HepG2 (cell line): ENCODE data around the gene NRSN2. TPM values are rescaled to one million over a fixed set of nuclear protein-coding genes. Genes with fewer than 3 reads are reported as not detected.

Experiments
- BHLHE40 ChIP-seq: IDR thresholded peaks from 2 replicates; pipeline ENCODE4 v1.6.1; 2011; ENCODE audit warnings: low read length, improper control_type of control experiment
- CBX1 ChIP-seq: IDR thresholded peaks from one replicate; pipeline ENCODE4 v1.6.1; 2016; ENCODE audit warnings: antibody characterized with exemption, low read depth
- JARID2 ChIP-seq: sonication (generic); formaldehyde crosslinking; IDR thresholded peaks from 2 replicates; pipeline ENCODE4 v1.8.1; 2023; ENCODE audit warnings: missing genetic modification reagents, inconsistent platforms; ENCODE audit not compliant: insufficient replicate concordance
- KAT2B ChIP-seq: fragments of 150-350 bp; IDR thresholded peaks from 2 replicates; pipeline ENCODE4 v1.6.1; 2014; ENCODE audit warnings: low read depth, low read length, borderline replicate concordance
- KDM5A ChIP-seq: fragments of 200-600 bp; sonication (generic); IDR thresholded peaks from 2 replicates; pipeline ENCODE4 v1.7.0; 2018; ENCODE audit warnings: antibody characterized with exemption, mild to moderate bottlenecking, low read length, borderline replicate concordance
- KLF12 ChIP-seq: sonication (generic); formaldehyde crosslinking; IDR thresholded peaks from 2 replicates; pipeline ENCODE4 v1.4.0; 2020; ENCODE audit warnings: missing genetic modification reagents, borderline replicate concordance
- MED13 ChIP-seq: sonication (generic); formaldehyde crosslinking; IDR thresholded peaks from 2 replicates; pipeline ENCODE4 v1.5.0; 2020; ENCODE audit warnings: missing genetic modification reagents
- NFKB2 ChIP-seq: sonication (generic); formaldehyde crosslinking; IDR thresholded peaks from 2 replicates; pipeline ENCODE4 v1.4.0; 2020; ENCODE audit warnings: missing genetic modification reagents, borderline replicate concordance
- RFXAP ChIP-seq: sonication (generic); formaldehyde crosslinking; IDR thresholded peaks from 2 replicates; pipeline ENCODE4 v1.4.0; 2020; ENCODE audit warnings: missing genetic modification reagents, borderline replicate concordance
- RXRB ChIP-seq: IDR thresholded peaks from 2 replicates; pipeline ENCODE4 v1.6.1; 2016; ENCODE audit warnings: borderline replicate concordance, missing genetic modification reagents, missing compliant biosample characterization
- SIN3A ChIP-seq: IDR thresholded peaks from 2 replicates; pipeline ENCODE4 v1.6.1; 2011; ENCODE audit warnings: low read depth, mild to moderate bottlenecking, control low read depth, low read length, borderline replicate concordance
- SMAD9 ChIP-seq: sonication (generic); formaldehyde crosslinking; IDR thresholded peaks from 2 replicates; pipeline ENCODE4 v1.5.1; 2020; ENCODE audit warnings: mild to moderate bottlenecking, missing genetic modification reagents
- TAF15 ChIP-seq: fragments of 200-400 bp; formaldehyde crosslinking; IDR thresholded peaks from one replicate; pipeline ENCODE4 v1.6.1; 2018; ENCODE audit warnings: mild to moderate bottlenecking, low read depth, low read length; ENCODE audit not compliant: poor library complexity, severe bottlenecking
- ZMYM4 ChIP-seq: sonication (generic); formaldehyde crosslinking; IDR thresholded peaks from 2 replicates; pipeline ENCODE4 v1.8.1; 2023; ENCODE audit warnings: mild to moderate bottlenecking, missing genetic modification reagents
- ZNF207 ChIP-seq: fragments of 450-650 bp; IDR thresholded peaks from 2 replicates; pipeline ENCODE4 v1.6.1; 2016; ENCODE audit warnings: antibody characterized with exemption, borderline replicate concordance
- ZNF33A ChIP-seq: sonication (generic); formaldehyde crosslinking; IDR thresholded peaks from 2 replicates; pipeline ENCODE4 v1.5.1; 2020; ENCODE audit warnings: missing genetic modification reagents, mild to moderate bottlenecking, moderate library complexity, borderline replicate concordance
- polyA plus RNA-seq, 8 experiments: library from polyadenylated mRNA; depleted of rRNA in 3 of 8; stranded (reverse) in 7 of 8; unstranded in 1 of 8; fragments of >200 nt; fragmentation: Illumina TruSeq in 4 of 8; extraction: Trizol in 4 of 8; gene quantifications; 2 replicates each; pipeline versions ENCODE4 v1.2.1 to v1.2.3, GENCODE V29; 2011 to 2016; ENCODE audit warnings: low read depth in 4 of 8, missing spikeins in 1 of 8, mixed read lengths in 1 of 8; ENCODE audit not compliant: insufficient read depth in 1 of 8
- total RNA-seq, 5 experiments: library from RNA; depleted of rRNA; stranded (reverse); fragments of >200 nt; fragmentation: Illumina TruSeq; extraction: Trizol; gene quantifications; 2 replicates each; pipeline ENCODE4 v1.2.3, GENCODE V29; 2016; ENCODE audit warnings: low read depth in 1 of 5
- TF ChIP-seq, protein P1 (sequence below): sonication (generic); formaldehyde crosslinking; IDR thresholded peaks from 2 replicates; pipeline ENCODE4 v1.4.0; 2020; ENCODE audit warnings: missing genetic modification reagents; ENCODE audit errors: not compliant biosample characterization
- TF ChIP-seq, protein P2 (sequence below): sonication (generic); formaldehyde crosslinking; IDR thresholded peaks from 2 replicates; pipeline ENCODE4 v1.8.0; 2022; ENCODE audit warnings: mild to moderate bottlenecking, missing genetic modification reagents
- TF ChIP-seq, protein P3 (sequence below): sonication (generic); formaldehyde crosslinking; IDR thresholded peaks from 2 replicates; pipeline ENCODE4 v1.4.0; 2020; ENCODE audit warnings: missing genetic modification reagents
- TF ChIP-seq, protein P4 (sequence below): sonication (generic); formaldehyde crosslinking; IDR thresholded peaks from 2 replicates; pipeline ENCODE4 v1.4.0; 2020; ENCODE audit warnings: missing genetic modification reagents
- TF ChIP-seq, protein P5 (sequence below): sonication (generic); formaldehyde crosslinking; IDR thresholded peaks from 2 replicates; pipeline ENCODE4 v1.5.1; 2020; ENCODE audit warnings: mild to moderate bottlenecking, moderate library complexity, missing genetic modification reagents

Gene NRSN2
- total and polyA plus RNA-seq, 2 of the 13 experiments (the other 11 are each of a cell fraction or from before 2014, with no cell fraction given), result 32.3 to 49.4 TPM

DNA sequence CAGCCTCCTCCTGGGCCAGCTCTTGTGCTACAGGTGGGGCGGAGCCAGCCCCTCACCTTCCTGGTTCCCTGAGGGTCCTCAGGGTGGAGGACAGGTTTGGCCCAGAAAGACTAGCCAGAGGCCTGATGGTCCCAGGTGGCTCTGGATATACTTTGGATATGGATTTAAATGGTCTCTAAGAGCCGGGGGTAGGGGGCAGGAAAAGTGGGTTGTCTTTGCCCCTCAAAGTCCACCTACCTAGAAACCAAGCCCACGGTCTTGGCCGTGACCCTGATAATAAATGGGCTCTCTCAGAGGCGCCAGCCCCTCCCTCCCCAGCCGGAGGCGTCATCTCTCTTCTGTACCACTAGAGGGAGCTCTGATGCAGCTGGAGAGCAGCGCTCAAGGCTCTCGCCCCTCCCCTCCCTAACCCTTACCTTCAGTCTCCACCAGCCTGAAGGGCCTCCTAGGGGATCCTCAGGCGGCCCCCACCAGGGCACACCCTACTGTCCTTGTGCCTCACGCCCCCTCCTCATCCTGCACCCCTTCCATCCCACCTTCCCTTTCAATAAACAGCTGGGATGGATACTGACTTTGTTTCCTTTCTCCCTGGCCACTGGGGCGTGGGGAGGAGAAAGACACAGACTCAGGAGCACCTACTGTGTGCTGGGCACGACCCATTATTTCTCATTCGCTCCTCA lies 7.5 kb downstream of the NRSN2 start (continued):
- TF ChIP-seq KDM5A (no peak), JARID2 (CRISPR knock-in tag) (no peak), MED13 (CRISPR knock-in tag) (no peak), ZMYM4 (peak; percentile 62; the same call in 1 of the 2 replicates), RXRB (CRISPR knock-in tag) (peak; percentile 74), CBX1 (no peak), NFKB2 (CRISPR knock-in tag) (peak; percentile 67; the same call in 1 of the 2 replicates), KAT2B (no peak), SMAD9 (CRISPR knock-in tag) (no peak), ZNF207 (no peak), ZNF33A (CRISPR knock-in tag) (no peak), TAF15 (no peak), KLF12 (CRISPR knock-in tag) (0 out of 2 replicates have a peak, but pooled peaks have one; percentile 52), SIN3A (no peak), BHLHE40 (peak; percentile 17; the same call in 1 of the 2 replicates), RFXAP (no peak; the same call in 1 of the 2 replicates)
- TF ChIP-seq, protein P1, sequence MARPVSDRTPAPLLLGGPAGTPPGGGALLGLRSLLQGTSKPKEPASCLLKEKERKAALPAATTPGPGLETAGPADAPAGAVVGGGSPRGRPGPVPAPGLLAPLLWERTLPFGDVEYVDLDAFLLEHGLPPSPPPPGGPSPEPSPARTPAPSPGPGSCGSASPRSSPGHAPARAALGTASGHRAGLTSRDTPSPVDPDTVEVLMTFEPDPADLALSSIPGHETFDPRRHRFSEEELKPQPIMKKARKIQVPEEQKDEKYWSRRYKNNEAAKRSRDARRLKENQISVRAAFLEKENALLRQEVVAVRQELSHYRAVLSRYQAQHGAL (CRISPR knock-in tag), result no peak
- TF ChIP-seq, protein P2, sequence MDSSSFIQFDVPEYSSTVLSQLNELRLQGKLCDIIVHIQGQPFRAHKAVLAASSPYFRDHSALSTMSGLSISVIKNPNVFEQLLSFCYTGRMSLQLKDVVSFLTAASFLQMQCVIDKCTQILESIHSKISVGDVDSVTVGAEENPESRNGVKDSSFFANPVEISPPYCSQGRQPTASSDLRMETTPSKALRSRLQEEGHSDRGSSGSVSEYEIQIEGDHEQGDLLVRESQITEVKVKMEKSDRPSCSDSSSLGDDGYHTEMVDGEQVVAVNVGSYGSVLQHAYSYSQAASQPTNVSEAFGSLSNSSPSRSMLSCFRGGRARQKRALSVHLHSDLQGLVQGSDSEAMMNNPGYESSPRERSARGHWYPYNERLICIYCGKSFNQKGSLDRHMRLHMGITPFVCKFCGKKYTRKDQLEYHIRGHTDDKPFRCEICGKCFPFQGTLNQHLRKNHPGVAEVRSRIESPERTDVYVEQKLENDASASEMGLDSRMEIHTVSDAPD (CRISPR knock-in tag), result no peak
- TF ChIP-seq, protein P3, sequence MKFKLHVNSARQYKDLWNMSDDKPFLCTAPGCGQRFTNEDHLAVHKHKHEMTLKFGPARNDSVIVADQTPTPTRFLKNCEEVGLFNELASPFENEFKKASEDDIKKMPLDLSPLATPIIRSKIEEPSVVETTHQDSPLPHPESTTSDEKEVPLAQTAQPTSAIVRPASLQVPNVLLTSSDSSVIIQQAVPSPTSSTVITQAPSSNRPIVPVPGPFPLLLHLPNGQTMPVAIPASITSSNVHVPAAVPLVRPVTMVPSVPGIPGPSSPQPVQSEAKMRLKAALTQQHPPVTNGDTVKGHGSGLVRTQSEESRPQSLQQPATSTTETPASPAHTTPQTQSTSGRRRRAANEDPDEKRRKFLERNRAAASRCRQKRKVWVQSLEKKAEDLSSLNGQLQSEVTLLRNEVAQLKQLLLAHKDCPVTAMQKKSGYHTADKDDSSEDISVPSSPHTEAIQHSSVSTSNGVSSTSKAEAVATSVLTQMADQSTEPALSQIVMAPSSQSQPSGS (CRISPR knock-in tag), result peak; percentile 91
- TF ChIP-seq, protein P4, sequence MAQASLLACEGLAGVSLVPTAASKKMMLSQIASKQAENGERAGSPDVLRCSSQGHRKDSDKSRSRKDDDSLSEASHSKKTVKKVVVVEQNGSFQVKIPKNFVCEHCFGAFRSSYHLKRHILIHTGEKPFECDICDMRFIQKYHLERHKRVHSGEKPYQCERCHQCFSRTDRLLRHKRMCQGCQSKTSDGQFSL (CRISPR knock-in tag), result peak; percentile 90
- TF ChIP-seq, protein P5, sequence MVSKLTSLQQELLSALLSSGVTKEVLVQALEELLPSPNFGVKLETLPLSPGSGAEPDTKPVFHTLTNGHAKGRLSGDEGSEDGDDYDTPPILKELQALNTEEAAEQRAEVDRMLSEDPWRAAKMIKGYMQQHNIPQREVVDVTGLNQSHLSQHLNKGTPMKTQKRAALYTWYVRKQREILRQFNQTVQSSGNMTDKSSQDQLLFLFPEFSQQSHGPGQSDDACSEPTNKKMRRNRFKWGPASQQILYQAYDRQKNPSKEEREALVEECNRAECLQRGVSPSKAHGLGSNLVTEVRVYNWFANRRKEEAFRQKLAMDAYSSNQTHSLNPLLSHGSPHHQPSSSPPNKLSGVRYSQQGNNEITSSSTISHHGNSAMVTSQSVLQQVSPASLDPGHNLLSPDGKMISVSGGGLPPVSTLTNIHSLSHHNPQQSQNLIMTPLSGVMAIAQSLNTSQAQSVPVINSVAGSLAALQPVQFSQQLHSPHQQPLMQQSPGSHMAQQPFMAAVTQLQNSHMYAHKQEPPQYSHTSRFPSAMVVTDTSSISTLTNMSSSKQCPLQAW (CRISPR knock-in tag), result peak; percentile 95
